GM21619 (cell line): ENCODE data around the gene CEBPA.
"Not testable (repeated sequence)": the region's sequence is repeated elsewhere in the genome, so short reads cannot be mapped to it uniquely, and the experiment has no call there.

Experiments used
- ATAC-seq: cut with Tn5 transposase; IDR thresholded peaks from one replicate; pipeline ENCODE4 v1.9.1; 2021; ENCODE audit not compliant: unreplicated experiment

CEBPA gene

DNA sequence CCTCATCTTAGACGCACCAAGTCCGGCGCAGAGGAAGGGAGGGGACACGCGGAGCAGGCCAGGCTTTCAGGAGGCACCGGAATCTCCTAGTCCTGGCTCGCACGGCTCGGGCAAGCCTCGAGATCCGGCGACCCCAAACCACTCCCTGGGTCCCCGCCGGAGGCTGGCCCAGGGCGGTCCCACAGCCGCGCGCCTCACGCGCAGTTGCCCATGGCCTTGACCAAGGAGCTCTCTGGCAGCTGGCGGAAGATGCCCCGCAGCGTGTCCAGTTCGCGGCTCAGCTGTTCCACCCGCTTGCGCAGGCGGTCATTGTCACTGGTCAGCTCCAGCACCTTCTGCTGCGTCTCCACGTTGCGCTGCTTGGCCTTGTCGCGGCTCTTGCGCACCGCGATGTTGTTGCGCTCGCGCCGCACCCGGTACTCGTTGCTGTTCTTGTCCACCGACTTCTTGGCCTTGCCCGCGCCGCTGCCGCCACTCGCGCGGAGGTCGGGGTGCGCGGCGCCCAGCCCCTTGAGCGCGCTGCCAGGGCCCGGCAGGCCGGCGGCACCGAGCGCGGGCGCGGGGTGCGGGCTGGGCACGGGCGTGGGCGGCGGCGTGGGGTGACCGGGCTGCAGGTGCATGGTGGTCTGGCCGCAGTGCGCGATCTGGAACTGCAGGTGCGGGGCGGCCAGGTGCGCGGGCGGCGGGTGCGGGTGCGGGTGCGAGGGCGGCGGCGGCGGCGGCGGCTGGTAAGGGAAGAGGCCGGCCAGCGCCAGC is 1.0 kb downstream of the CEBPA start:
- no peak for ATAC-seq

DNA sequence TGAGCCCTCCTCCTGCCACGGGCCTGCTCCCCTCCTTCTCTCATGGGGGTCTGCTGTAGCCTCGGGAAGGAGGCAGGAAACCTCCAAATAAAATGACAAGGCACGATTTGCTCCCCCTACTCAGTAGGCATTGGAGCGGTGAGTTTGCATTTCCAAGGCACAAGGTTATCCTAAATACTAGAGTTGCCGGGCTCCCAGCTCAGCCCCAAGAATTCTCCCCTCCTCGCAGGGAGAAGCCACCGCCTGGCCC is 1.5 kb downstream of the CEBPA start:
- no peak for ATAC-seq

DNA sequence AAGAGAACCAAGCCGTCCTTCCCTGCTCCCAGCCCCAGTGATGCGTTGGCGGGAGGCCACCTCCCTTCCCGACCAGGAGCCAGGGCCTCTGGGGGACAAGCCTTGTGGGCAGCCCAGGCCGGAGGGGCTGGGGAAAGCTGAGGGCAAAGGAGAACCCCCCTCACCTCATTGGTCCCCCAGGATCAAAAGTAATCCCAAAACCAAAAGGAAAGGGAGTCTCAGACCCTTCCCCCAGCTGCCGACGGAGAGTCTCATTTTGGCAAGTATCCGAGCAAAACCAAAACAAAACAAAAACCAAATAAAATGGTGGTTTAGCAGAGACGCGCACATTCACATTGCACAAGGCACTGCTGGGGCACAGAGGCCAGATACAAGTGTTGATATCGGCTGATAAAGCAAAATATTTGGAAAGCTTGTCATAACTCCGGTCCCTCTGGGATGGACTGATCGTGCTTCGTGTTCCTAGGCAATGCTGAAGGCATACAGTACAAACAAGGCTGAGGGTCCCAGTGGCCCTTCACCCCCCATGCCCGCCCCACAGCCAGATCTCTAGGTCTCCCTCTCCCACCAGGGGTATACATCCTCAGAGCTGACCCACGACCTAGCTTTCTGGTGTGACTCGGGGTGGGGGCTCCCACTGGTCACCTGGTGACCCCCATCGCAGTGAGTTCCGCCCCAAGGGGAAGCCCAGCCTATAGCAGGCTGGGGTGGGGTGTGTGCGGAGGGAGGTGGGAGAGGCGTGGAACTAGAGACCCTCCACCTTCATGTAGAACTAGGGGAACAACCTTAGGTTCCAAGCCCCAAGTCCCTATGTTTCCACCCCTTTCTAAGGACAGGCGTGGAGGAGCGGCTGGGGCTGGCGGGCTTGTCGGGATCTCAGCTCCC is 2.1 kb downstream of the CEBPA start:
- no peak for ATAC-seq

DNA sequence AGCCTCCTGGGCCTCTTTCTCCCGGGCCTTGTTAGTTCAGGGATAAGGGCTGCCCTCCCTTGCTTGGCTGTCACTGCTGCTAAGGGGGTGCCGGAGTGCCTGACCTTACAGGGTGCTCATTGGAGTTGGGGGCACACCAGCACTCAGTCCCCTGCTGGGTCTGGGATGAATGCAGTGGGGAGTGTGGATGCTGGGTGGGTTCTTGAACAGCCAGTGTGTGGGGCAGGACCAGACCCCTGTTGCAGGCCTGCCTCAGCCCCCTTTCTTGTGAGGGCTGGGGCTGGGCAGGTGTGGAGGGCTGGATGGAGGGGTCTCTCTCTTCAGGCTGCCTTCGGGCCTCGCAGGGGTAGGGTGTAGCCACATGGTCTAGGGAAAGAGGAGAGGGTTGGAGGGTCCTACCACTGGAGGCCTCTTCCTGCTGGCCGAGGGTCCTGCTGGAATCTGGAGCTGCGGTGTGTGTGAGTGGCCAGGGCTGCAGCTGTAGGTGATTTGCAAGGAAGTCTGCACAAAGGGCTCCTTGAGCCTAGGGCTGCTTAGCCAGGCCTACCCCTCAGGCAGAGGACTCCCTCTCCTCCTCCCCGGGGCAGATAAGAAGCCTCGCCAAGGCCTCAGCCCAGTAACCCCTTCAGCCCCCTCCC is 3.2 kb downstream of the CEBPA start:
- no peak for ATAC-seq

DNA sequence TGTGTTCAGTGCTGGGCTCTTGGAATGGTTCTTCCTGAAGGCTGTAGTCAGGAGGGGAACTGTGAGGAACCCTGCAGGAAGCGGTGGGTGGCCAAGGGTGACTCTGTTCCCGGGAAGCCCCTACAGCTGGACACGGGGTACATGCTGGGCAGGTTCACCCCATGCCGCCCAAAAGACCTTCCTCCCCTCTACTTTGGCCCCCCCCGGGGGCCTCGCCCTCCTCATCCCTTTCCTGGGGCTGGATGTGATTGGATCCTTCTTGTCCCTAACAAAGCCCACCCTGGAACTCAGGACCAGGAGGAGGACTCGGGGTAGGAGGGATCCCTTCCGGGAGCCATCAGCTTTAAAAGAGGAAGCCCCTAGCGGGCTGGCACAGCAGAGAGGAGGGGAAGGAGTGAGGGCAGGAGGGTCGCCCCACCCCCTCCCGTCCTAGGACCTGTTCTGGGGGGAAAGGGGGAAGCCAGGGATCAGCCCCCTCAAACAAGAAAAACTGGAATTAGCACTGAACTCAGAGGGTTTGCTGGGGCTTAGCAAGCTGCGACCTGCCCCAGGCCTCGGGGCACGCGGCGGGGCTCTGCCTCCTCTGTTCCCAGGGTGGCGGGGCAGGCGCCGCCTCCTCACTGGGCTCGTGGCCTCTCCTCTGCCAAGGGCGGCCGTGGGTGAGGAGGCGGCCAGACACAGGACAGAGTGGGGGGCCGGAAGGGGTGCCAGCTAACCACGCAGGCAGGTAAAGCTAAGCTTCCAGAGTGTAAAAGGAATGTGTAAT is 4.0 kb downstream of the CEBPA start:
- no peak for ATAC-seq

DNA sequence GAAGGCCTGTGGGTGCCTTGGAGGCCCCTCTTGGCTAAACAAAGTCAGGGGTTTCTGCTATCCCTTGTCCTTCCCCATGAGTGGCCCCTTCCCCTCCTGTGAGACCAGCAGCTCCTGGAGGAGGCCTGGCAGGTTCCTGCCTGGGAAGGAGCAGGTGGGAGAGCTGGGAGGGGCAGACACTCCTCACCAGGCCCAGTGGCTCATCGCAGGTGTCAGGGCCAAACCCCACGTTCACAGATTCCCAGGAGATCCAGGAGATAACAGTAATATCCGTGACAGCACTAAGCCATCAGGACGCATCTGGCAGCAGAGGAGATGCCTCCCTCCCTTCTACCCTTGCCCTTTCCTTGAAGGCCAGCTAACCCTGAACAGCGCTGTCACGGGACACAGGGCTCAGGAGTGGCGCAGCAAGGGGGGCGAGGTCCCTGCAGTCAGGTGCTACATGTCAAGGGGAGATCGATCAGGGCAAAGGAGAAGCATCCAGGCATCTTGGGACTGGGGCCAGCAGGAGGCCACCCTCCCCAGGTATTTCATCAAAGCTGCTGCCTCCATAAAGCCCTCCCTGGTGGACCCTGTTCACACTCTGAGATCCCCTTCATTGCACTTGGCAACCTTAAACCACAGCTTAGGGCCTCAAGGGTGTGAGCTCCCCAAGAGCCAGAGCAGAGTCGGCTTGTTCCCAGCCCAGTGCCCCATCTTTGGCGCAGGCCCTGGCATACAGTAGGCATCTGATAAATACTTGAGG is 4.8 kb downstream of the CEBPA start:
- no peak for ATAC-seq

DNA sequence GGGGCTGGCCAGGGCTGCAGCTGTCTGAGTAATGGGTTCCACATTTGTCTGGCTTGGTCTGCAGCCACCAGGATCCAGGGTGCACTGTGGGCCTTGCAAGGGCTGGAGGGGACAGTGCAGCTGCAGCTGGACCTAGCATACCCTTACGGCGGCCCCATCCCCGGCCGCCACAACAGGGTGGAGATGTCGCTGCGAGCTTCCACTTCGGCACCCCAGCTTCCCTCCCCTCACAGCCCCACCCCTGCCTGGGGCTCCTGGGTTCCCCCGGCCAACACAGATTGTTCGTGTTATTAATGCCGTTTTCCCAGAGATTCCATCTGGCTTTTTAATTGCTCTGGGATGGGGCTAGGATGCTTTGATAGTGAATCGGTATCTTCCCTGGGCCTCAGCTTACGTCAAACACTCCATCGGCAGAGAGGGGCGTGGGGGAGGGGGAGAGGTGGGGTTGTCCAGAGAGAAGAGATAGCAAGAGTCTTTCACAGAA is 5.8 kb downstream of the CEBPA start:
- ATAC-seq: no peak

DNA sequence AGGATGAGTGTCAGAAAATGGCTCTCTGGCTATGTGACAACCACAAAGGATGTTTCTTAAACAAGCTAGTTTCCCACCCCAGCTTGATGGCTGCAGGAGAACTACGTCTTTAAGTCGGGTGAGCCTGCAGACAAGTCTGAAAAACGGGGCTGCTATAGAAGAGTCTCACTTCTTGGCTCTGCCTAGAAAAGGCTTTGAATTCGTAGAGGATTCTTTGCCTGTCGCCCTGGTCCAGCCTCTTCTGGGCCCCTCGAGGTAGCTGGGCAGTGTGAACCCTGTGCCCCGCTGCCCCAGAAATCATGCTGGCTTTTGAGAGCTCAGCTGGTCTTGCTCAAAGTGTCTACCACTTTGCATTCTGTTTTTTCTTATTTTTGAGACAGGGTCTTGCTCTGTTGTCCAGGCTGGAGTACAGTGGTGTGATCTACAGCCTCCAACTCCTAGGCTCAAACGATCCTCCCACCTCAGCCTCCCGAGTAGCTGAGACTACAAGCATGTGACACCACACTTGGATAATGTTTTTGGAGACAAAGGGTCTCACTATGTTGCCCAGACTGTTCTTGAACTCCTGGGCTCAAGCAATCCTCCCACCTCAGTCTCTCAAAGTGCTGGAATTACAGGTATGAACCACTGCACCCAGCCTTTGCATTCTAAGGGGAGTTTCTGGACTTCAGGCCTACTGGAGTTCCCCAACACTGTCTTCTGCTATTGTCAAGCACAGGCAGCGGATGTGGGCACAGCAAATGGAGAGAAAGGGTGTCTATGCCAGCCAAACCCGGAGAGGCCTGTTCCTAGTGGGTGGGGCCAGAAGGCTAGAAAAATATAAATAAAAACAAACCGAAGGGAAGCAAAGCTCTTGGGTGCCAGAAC is 6.5 kb downstream of the CEBPA start:
- ATAC-seq: no peak

DNA sequence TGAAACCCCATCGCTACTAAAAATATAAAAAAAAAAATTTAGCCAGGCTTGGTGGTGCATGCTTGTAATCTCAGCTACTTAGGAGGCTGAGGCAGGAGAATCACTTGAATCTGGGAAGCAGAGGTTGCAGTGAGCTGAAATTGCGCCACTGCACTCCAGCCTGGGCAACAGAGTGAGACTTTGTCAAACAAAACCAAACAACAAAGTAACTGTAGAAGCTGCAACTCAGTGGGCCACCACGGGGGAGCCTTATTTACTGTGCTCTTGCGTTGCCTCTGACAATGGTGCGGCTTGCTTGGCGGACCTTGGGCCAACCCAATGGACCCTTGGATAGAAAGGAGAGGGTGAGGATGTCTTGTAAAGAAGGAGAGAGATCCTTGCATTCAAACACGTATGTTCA is 7.3 kb downstream of the CEBPA start:
- ATAC-seq: not testable (repeated sequence)

DNA sequence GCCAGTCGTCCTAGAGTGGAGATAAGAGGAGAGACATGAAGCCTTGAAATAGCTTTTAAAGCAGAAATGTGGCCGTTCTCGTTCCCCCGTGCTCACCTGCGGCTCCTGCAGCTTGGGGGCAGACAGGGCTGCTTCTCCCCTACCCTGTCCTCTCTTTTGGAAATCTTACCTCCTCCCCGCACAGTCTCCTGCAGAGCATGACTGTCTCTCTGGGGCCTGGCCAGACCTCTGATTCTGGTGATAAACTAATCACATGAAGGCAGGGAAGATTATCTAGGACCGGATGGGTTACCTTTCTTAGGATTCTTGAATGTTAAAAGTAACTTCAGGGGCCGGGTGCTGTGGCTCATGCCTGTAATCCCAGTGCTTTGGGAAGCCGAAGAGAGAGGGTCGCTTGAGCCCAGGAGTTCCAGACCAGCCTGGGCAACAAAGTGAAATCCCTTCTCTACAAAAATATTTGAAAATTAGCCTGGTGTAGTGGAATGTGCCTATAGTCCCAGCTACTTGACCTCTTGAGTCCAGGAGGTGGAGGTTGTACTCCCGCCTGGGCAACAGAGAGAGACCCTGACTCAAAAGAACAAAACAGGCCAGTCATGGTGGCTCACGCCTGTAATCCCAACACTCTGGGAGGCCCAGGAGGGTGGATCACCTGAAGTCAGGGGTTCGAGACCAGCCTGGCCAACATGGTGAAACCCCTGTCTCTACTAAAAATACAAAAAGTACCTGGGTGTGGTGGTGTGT is 8.1 kb downstream of the CEBPA start:
- no peak for ATAC-seq

DNA sequence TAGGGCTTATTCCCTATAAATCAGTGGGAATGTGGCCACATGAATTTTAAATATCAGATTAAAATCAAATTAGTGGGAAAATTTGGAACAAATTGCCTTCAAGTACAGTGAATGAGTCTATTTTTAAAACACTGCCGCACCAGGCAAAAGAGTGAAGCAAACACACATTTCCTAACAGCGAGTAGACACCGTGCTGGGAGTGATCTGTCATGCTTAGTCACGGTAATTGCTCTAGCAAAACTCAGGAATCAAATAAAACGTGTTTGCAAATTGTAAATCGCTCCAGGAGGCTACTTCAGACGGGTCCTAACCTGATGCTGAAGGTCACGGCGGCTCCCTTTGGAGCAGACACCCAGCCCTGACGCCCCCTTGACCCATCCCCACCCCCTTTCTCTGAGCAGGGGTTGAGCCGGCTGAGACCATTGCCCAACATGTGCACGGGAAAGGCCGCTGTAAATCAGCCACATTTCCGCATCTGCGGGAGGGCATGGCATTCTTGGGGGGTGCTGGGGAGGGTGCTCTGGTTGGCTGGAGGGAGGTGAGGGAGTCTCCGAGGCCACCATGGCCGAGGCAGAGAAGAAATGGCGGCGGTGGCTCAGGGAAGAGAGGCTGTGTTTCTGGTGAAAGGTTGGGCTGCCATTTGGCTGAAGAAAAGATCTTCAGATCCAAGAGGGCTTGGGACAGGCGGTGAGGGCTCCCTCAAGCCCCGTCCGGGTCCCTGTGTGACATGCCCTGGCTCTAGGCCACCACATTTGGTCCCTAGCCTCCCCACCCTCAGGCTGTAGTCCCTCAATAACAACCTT is 8.9 kb downstream of the CEBPA start:
- ATAC-seq: no peak

DNA sequence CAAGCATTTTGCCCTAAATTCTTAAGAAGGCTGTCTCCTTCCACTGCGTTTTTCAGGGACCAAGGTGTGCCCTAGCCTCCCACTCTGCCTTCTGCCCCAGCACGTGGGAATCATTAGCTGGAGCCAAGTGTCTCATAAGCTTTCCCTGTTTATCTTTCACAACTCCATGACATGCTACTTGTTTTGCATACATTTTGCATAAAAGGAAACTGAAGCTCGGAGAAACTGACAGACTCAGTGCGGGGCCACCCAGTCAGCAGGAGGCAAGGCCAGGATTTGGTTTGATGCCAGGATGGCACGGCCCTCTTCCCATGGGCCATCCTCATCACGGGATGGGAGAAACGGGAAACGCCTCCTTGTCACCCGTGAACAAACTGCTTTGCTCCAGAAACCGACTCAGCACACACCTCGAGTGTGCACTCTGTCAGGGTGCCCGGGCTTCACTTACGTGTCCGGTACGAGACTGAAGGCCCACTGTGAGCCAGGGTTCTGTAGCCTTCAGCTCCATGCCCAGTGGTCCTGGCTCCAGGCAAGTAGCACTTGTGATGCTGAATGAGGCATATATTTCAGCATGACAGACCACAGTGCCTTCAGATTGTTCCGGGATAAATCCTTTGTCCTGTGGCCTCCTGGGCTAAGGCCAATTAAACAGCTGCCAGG is 9.6 kb downstream of the CEBPA start:
- no peak for ATAC-seq

DNA sequence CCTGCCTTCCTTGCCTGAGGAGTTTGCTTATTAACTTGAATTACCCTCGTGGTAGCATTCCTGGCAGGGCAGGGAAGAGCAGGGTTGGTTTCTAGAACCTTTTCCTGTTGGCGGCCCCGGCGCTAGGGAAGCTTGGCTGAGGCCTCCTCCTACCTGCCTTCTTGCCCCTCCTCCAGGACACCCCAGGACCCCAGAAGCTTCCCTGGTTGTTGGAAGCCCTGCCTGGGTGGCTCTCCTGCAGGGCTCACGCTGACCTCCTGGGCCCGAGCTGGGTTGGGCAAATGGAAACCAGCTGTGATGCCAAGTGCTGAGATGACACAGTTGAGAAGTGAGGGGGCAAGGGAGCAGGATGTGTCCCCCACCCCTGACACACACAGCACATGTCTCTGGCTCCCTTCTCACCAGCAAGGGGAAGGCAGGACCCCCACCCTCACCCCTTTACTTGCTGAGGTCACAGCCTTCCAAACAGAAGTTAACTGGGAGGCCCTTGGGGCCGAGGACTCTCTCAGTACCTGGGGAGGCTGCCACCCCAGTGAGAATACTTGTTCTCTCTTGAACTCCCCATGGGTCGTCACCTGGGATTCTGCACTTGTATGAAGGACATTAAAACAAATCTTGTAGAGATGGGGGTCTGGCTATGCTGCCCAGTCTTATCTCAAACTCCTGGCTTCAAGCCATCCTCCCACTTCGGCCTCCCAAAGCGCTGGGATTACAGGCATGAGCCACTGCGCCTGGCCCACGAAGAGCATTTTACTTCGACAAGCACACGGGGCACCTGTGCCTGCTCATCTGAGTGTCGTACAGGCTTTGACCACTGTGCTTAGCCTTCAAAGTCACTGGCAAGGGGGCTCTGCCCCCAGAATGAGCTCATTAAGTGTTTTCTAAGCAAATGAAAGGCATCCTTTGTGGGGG is 10.5 kb downstream of the CEBPA start:
- no peak for ATAC-seq

DNA sequence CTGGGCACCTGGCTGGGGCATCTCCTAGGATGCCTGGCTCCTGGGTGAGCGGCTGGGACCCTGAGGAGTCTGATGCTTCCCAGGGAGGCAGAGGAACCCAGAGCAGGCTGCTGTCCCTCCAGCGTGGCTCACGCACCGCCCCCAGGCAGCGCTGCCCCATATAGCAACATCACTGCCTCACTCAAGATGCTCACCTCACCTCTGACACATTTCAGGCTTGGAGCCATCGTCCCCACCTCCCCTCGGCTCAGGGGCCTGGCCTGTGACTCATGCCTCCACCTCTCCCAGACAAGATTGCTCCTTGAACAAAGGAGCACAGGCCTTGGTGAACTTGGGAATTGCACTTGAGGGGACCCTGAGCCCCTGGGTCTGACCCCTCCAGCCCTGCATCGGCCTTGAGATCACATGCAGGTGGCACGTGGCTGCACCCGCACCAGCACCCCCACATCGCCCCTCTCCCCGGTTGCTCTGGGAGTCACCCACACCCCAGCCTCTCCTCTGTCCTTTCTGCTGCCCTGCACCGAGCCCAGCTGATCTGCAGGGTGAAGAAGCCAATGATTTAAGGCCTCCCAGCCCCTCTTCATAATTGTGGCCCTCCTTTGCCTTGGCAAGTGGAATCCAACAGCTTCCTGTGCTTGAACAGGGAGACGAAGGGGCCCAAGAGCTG is 11.2 kb downstream of the CEBPA start:
- no peak for ATAC-seq

DNA sequence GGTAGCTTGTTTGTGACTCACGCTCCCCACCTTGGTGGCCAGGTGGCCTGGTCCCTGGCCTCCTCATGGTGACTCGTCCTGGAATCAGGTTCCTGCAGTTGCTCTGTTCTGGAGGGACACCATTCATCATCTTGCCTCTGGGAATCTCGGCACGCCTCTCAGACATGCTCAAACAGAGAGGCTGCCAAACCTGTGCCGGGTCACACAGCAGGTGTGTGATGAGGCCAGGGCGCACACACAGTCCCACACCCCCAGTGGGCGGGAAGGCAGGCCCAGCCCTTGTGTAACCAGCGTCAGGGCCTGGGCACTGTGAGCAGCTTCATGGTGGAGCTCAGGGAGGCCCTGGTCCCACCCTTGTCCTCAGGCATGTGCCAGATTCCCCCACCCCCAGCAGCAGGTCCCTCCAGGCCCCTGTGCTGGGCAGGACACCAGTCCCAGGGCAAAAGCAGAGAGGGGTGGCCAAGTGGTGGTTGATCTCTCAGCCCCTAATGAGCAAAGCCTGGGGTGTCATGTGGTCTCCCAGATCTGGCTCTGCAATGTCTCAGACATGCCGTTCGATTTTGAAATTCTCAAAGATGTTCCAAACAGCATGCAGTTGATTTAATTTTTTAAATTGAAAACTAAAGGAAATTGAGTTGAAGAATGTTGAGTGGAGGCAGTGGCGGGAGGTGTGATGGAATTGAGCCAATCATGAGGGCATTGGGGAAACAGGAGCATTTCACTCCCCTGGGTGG is 12.1 kb downstream of the CEBPA start:
- ATAC-seq: no peak
